ENCODE results near the gene TRPV5. TPM values are rescaled to one million over a fixed set of nuclear protein-coding genes. Genes with fewer than 3 reads are reported as not detected.

Gene TRPV5
- total RNA-seq, 3 donors from 2014 or later, result 0.15 to 1.3 TPM; not detected in 1

DNA sequence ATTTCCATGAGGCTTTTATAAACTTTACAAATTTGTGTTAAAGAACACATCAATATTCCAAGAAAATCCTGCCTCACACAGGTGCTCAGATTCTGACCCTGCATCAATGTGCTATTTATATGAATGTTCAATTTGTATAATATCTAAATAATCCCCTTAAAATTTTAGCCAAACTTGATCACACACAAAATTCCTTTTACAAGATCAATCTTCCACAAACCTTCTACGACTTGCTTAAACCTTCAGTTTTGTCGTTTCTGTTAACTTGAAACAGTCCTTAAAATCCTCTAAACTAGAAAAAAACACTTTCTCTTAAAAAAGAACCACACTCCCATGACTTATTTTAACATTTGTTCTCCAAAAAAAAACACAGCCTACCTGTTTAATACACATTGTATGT lies 27.8 kb downstream of the TRPV5 start:
- Histone ChIP-seq H3K4me1 (no peaks in the 10 kb centered on the region), H3K36me3 (no peaks in the 10 kb centered on the region), H3K4me3 (no peak overlapping the region), H3K27ac (no peak overlapping the region), H3K27me3 (no peaks in the 10 kb centered on the region), H3K9me3 (peaks cover 5 to 7% of the 10 kb centered on the region in 2 donors)
- TF ChIP-seq, protein P1, sequence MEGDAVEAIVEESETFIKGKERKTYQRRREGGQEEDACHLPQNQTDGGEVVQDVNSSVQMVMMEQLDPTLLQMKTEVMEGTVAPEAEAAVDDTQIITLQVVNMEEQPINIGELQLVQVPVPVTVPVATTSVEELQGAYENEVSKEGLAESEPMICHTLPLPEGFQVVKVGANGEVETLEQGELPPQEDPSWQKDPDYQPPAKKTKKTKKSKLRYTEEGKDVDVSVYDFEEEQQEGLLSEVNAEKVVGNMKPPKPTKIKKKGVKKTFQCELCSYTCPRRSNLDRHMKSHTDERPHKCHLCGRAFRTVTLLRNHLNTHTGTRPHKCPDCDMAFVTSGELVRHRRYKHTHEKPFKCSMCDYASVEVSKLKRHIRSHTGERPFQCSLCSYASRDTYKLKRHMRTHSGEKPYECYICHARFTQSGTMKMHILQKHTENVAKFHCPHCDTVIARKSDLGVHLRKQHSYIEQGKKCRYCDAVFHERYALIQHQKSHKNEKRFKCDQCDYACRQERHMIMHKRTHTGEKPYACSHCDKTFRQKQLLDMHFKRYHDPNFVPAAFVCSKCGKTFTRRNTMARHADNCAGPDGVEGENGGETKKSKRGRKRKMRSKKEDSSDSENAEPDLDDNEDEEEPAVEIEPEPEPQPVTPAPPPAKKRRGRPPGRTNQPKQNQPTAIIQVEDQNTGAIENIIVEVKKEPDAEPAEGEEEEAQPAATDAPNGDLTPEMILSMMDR (IDR thresholded peaks at IDR 0.05), result no peak
- TF ChIP-seq POLR2AphosphoS5 (IDR thresholded peaks at IDR 0.05) (no peak), POLR2A (IDR thresholded peaks at IDR 0.05) (no peak)
- intact Hi-C loops (cut with DNase I; ENCODE audit: low total_unique reads), result no loop called here
- DNase-seq (ENCODE audit: low spot score in 2 of 2), result no peak

DNA sequence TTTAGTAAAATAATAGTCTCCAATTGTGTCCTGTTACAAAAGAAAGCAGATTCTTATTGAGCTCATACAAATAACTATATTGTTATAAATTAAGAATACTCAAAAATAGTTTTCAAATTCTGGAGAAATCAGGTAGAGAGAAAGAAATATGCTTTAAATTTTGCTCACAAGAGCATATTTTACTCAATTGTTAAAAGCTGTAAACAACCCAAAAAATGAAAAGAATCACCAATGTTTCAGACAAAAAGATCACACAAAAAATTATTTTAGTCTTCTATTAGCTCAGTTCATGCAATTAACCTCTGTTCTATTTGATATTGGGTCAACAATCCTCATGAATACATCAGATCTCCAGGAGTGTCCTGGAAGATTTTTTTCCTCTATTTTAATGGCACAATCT lies 29.4 kb downstream of the TRPV5 start:
- DNase-seq (ENCODE audit: low spot score in 2 of 2), result no peak
- H3K27ac ChIP-seq, result no peak overlapping the region
- H3K27me3 ChIP-seq, result no peaks in the 10 kb centered on the region
- intact Hi-C loops (cut with DNase I; ENCODE audit: low total_unique reads), result no loop called here
- H3K4me3 ChIP-seq, result no peak overlapping the region
- no peaks in the 10 kb centered on the region for H3K36me3 ChIP-seq
- no peaks in the 10 kb centered on the region for H3K4me1 ChIP-seq
- peaks cover 5 to 7% of the 10 kb centered on the region in 2 donors for H3K9me3 ChIP-seq
- TF ChIP-seq POLR2A (IDR thresholded peaks at IDR 0.05) (no peak), POLR2AphosphoS5 (IDR thresholded peaks at IDR 0.05) (no peak)
- TF ChIP-seq, protein P1 (IDR thresholded peaks at IDR 0.05), result no peak

DNA sequence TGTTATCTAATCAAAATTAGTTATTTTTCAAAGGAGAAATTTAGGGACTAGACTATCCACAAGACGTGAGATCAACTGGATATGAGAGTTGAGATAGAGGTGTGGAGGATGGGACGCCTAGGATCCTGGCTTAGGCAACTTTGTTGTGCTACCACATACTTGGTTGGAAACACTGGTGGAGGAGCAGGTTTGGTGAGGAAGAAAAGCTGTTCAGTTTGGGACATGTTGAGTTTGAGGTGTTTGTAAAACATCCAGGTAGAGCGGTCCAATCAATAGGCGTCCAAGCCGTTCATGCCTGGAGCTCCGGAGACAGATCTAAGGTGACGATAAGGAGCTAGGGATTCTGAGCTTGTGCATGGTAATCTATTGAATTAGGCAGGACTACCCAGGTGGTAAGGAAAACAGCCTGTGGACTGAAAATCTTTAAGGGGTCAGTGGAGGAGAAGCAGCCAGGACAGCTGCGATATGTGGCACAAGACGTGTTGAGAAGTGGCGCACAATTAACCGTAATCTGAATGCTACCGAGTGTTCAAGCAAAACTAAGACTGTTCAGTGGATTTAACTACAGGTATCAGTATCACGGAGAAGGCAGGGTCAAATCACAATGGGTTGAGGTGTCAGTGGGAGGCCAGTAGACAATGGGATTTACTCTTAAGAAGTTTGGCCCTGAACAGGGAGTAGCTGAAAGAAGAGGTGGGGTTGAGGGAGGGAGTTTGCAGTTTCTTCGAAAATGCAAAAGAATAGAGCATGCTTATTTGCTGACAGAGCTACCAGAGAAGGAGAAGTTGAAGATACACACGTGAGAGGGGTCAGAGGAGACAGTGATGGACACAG lies 31.9 kb downstream of the TRPV5 start:
- no peaks in the 10 kb centered on the region for H3K4me1 ChIP-seq
- TF ChIP-seq POLR2A (IDR thresholded peaks at IDR 0.05), result no peak
- no peak for TF ChIP-seq POLR2AphosphoS5 (IDR thresholded peaks at IDR 0.05)
- TF ChIP-seq, protein P1 (IDR thresholded peaks at IDR 0.05), result no peak
- no peaks in the 10 kb centered on the region for H3K27me3 ChIP-seq
- no peak overlapping the region for H3K27ac ChIP-seq
- no peak for DNase-seq (ENCODE audit: low spot score in 2 of 2)
- peaks cover 5 to 7% of the 10 kb centered on the region in 2 donors for H3K9me3 ChIP-seq
- intact Hi-C loops (cut with DNase I; ENCODE audit: low total_unique reads), result no loop called here
- no peaks in the 10 kb centered on the region for H3K36me3 ChIP-seq
- H3K4me3 ChIP-seq, result no peak overlapping the region

DNA sequence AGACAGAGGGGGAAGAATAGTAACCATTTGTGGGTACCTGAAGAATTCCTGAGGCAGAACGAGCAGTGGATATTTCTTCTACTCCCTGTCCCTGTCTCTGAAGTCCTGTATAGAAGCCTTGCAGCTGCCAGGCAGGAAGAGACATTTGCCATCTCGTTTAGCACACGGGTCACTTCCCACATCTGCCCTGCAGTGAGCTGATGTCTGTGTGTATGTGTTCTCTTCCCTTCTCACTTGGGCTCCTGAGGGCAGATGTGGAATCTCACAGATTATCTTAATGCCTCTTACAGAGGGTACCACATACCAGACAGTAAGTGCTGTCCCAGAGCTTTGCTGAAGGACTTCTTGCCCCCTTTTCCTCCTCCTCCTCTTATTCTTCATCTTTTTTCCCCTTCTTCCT lies 33.9 kb downstream of the TRPV5 start:
- Histone ChIP-seq H3K27me3 (no peaks in the 10 kb centered on the region), H3K27ac (peak overlapping the region in 1 of 2 donors; percentile 25), H3K9me3 (peaks cover 5 to 7% of the 10 kb centered on the region in 2 donors), H3K36me3 (no peaks in the 10 kb centered on the region), H3K4me1 (no peaks in the 10 kb centered on the region), H3K4me3 (no peak overlapping the region)
- DNase-seq (ENCODE audit: low spot score in 2 of 2), result no peak
- intact Hi-C loops (cut with DNase I; ENCODE audit: low total_unique reads), result no loop called here
- TF ChIP-seq, protein P1 (IDR thresholded peaks at IDR 0.05), result no peak
- TF ChIP-seq POLR2AphosphoS5 (IDR thresholded peaks at IDR 0.05) (no peak), POLR2A (IDR thresholded peaks at IDR 0.05) (no peak)

DNA sequence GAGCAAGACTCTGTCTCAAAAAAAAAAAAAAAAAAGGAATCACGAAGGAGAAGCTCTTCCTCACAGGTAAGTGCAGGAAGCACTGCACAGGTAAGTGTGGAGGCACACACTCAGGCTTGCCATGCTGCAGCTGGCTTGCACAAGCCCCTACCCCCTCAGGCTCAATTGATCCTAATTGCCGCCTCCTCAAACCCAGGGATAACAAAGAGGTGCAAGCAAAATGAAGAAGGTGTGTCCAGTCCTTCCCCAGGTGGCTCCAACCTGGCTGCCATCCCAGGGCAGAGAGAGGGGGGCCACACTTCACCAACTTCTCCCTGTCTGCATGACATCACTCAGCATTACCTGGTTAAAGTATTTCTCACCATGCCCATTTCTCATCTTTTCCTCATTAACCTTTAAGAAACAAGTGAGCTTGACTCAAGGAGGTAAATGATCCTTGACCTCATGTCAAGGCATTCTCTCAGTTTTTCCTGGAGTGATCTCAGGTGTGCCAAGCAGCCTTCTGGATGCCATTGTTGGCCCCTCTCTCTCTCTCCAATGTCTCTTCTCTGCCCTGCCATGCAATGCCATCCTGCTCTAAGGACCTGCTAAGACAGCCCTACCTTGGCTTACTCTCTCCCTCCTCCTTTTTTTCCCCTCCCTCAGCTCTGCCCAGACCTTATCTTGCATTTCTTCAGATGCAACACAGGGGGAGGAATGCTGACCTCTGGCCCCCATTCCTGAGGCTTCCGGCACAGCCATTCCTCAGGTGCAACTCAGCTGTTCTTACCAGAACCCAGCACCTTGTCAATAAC lies 35.0 kb downstream of the TRPV5 start:
- Histone ChIP-seq H3K27ac (peak overlapping the region; percentile 25 to 42), H3K4me1 (no peaks in the 10 kb centered on the region), H3K4me3 (no peak overlapping the region), H3K36me3 (no peaks in the 10 kb centered on the region), H3K9me3 (no peaks in the 10 kb centered on the region), H3K27me3 (no peaks in the 10 kb centered on the region)
- DNase-seq (ENCODE audit: low spot score in 2 of 2), result peak in 1 of 2 donors; percentile 71
- TF ChIP-seq POLR2A (IDR thresholded peaks at IDR 0.05) (no peak), POLR2AphosphoS5 (IDR thresholded peaks at IDR 0.05) (no peak)
- TF ChIP-seq, protein P1 (IDR thresholded peaks at IDR 0.05), result no peak
- intact Hi-C loops (cut with DNase I; ENCODE audit: low total_unique reads), result no loop called here
